SU-DHL-6 (cell line): ENCODE data around the gene MTG2.

Source experiments
- H2AFZ ChIP-seq: fragments of 200-600 bp; sonication (generic); 2 replicates; pipeline ENCODE4 v1.6.1; 2014; ENCODE audit warnings: low read depth, mild to moderate bottlenecking, moderate library complexity, mixed read lengths, antibody characterized with exemption, low read length; ENCODE audit not compliant: severe bottlenecking
- H3F3A ChIP-seq: fragments of 200-600 bp; shearing (Covaris generic); 2 replicates; pipeline ENCODE4 v1.6.0; 2016; ENCODE audit warnings: antibody characterized with exemption, mild to moderate bottlenecking; ENCODE audit not compliant: insufficient read depth
- H3K27ac ChIP-seq: fragments of 200-600 bp; sonication (generic); 2 replicates; pipeline ENCODE4 v1.5.1; 2016; ENCODE audit warnings: low read depth, mild to moderate bottlenecking, low read length, moderate library complexity, mixed read lengths
- H3K27me3 ChIP-seq: fragments of 200-600 bp; sonication (generic), shearing (Covaris generic); 2 replicates; pipeline ENCODE4 v1.6.0; 2014; ENCODE audit warnings: mild to moderate bottlenecking, low read length
- H3K36me3 ChIP-seq: fragments of 200-600 bp; sonication (generic); 2 replicates; pipeline ENCODE4 v1.6.1; 2014; ENCODE audit warnings: mild to moderate bottlenecking, low read length, mixed read lengths
- H3K4me2 ChIP-seq: fragments of 300-600, 200-600 bp; shearing (Covaris generic), sonication (generic); 2 replicates; pipeline ENCODE4 v1.6.0; 2014; ENCODE audit warnings: low read length, low read depth, mild to moderate bottlenecking; ENCODE audit not compliant: poor library complexity, severe bottlenecking
- H3K4me3 ChIP-seq: fragments of 200-600 bp; sonication (generic); 2 replicates; pipeline ENCODE4 v1.5.1; 2014; ENCODE audit warnings: antibody characterized with exemption, low read length, mild to moderate bottlenecking, mixed read lengths; ENCODE audit not compliant: insufficient read depth, poor library complexity, severe bottlenecking
- H3K79me2 ChIP-seq: fragments of 200-600 bp; sonication (generic); 2 replicates; pipeline ENCODE4 v1.6.1; 2014; ENCODE audit warnings: mild to moderate bottlenecking, low read length, moderate library complexity; ENCODE audit not compliant: insufficient read depth
- H3K9ac ChIP-seq: fragments of 200-600 bp; sonication (generic); 2 replicates; pipeline ENCODE4 v1.7.0; 2014; ENCODE audit warnings: mild to moderate bottlenecking, low read length
- H3K9me2 ChIP-seq: fragments of 200-600 bp; sonication (generic); replicated peaks from 2 replicates; pipeline ENCODE4 v1.6.1; 2014; ENCODE audit warnings: low read length; ENCODE audit not compliant: insufficient read depth
- H3K9me3 ChIP-seq: fragments of 200-600 bp; sonication (generic); 2 replicates; pipeline ENCODE4 v1.6.1; 2014; ENCODE audit warnings: low read length, mixed read lengths; ENCODE audit not compliant: insufficient read depth
- H4K20me1 ChIP-seq: fragments of 200-600 bp; sonication (generic); 2 replicates; pipeline ENCODE4 v1.6.1; 2014; ENCODE audit warnings: low read depth, mild to moderate bottlenecking, antibody characterized with exemption, low read length, moderate library complexity, mixed read lengths
- CTCF ChIP-seq: fragments of 200-600 bp; sonication (generic); IDR thresholded peaks from one replicate; pipeline ENCODE4 v1.5.1; 2017; ENCODE audit warnings: antibody characterized with exemption, mild to moderate bottlenecking, low read length, moderate library complexity; ENCODE audit not compliant: insufficient read depth, poor library complexity, severe bottlenecking
- EZH2phosphoT487 ChIP-seq: fragments of 200-600 bp; sonication (generic), shearing (Covaris generic); conservative IDR thresholded peaks from 2 replicates; pipeline ENCODE4 v1.6.1; 2018; ENCODE audit warnings: mild to moderate bottlenecking, antibody characterized with exemption, low read length, moderate library complexity, mixed read lengths

Gene MTG2

GRCh38 chr20:62206388-62206775 is 23.6 kb downstream of the MTG2 start:
- no peak for TF ChIP-seq EZH2phosphoT487
- no peak overlapping the region for H3K4me3 ChIP-seq
- no peaks in the 10 kb centered on the region for H4K20me1 ChIP-seq
- H3K27me3 ChIP-seq = no peaks in the 10 kb centered on the region
- H3K27ac ChIP-seq = no peak overlapping the region
- H3F3A ChIP-seq = no peaks in the 10 kb centered on the region
- no peaks in the 10 kb centered on the region for H3K9me2 ChIP-seq
- no peaks in the 10 kb centered on the region for H3K79me2 ChIP-seq
- no peak overlapping the region for H2AFZ ChIP-seq
- H3K4me2 ChIP-seq = no peak overlapping the region
- no peaks in the 10 kb centered on the region for H3K9me3 ChIP-seq
- no peak overlapping the region for H3K9ac ChIP-seq
- H3K36me3 ChIP-seq = no peaks in the 10 kb centered on the region

- no peak overlapping the region for H3K4me3 ChIP-seq
- H3K9ac ChIP-seq = no peak overlapping the region
- no peaks in the 10 kb centered on the region for H3F3A ChIP-seq
- no peaks in the 10 kb centered on the region for H4K20me1 ChIP-seq
- no peaks in the 10 kb centered on the region for H3K9me2 ChIP-seq
- no peaks in the 10 kb centered on the region for H3K27me3 ChIP-seq
- H3K27ac ChIP-seq = no peak overlapping the region
- no peaks in the 10 kb centered on the region for H3K9me3 ChIP-seq
- H3K79me2 ChIP-seq = no peaks in the 10 kb centered on the region
- H3K4me2 ChIP-seq = no peak overlapping the region
- no peak overlapping the region for H2AFZ ChIP-seq
- no peaks in the 10 kb centered on the region for H3K36me3 ChIP-seq
- TF ChIP-seq EZH2phosphoT487 = no peak
- no peak for TF ChIP-seq CTCF
Observed at GRCh38 chr20:62208061-62208794, 25.4 kb downstream of the MTG2 start.

GRCh38 chr20:62208795-62209755 is 26.2 kb downstream of the MTG2 start:
- H3K9me2 ChIP-seq = no peaks in the 10 kb centered on the region
- H3K79me2 ChIP-seq = no peaks in the 10 kb centered on the region
- no peaks in the 10 kb centered on the region for H3K9me3 ChIP-seq
- no peaks in the 10 kb centered on the region for H4K20me1 ChIP-seq
- no peaks in the 10 kb centered on the region for H3K27me3 ChIP-seq
- H3F3A ChIP-seq = no peaks in the 10 kb centered on the region
- no peaks in the 10 kb centered on the region for H3K36me3 ChIP-seq
- no peak overlapping the region for H3K27ac ChIP-seq
- H3K4me2 ChIP-seq = no peak overlapping the region
- H3K9ac ChIP-seq = no peak overlapping the region
- TF ChIP-seq EZH2phosphoT487 (no peak), CTCF (no peak)
- H3K4me3 ChIP-seq = no peak overlapping the region
- no peak overlapping the region for H2AFZ ChIP-seq
